Neural progenitor cell (in vitro differentiated cells): ENCODE measurements around the gene CDH11.

Experiments used
- CTCF ChIP-seq: fragments of 200-600 bp; sonication (generic); IDR thresholded peaks from 2 replicates; pipeline ENCODE4 v1.5.1; 2017; ENCODE audit warnings: antibody characterized with exemption, mild to moderate bottlenecking
- EZH2 ChIP-seq: fragments of 200-600 bp; sonication (generic); IDR thresholded peaks from 2 replicates; pipeline ENCODE4 v1.6.1; 2017; ENCODE audit warnings: antibody characterized with exemption, mild to moderate bottlenecking, moderate library complexity

GRCh38 chr16:65005696-65006095 lies 116.2 kb downstream of the CDH11 start:
- TF ChIP-seq CTCF (no peak), EZH2 (no peak)
